HG03469 (cell line): ENCODE results near the gene SLC26A1.
A peak's percentile ranks its signal among the peaks of the same experiment; 100 is the strongest.
"Not testable (repeated sequence)": the region's sequence is repeated elsewhere in the genome, so short reads cannot be mapped to it uniquely, and the experiment has no call there.

Experiments used
- ATAC-seq: cut with Tn5 transposase; IDR thresholded peaks from one replicate; pipeline ENCODE4 v1.9.1; 2021; ENCODE audit warnings: mild to moderate bottlenecking, moderate library complexity, moderate number of reproducible peaks; ENCODE audit not compliant: unreplicated experiment

Gene SLC26A1

GRCh38 chr4:999882-1000425, 6.8 kb upstream of the SLC26A1 start:
- ATAC-seq: no peak

- not testable (repeated sequence) for ATAC-seq
Observed at GRCh38 chr4:999240-999863, 6.1 kb upstream of the SLC26A1 start.

DNA sequence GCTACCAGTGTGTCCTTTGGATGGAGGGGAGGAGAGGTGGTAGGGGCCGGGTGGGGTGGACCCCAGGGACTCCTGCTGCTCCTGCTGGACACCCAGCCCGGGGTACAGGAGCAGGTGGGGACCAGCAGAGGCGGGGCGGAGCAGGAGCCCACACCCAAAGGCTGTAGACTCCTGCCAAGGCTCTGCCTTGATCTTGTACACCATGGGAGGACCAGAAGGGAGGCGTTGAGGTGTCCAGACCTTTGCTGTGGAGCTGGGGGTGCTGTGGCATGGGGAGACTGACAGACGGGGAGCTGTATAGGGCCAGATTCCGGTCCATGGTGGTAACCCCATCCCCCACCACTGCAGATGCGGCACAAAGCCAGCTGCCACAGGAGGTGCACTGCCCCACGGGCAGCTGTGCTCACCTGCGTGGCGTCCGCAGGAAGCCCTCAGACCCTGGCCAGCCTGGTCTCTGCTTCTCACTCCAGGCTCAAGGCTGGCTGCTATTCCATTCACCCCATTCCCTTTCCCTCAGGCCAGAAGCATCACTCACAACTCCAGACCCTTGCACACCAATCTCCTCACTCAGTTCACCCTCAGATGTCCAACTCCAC, 5.0 kb upstream of the SLC26A1 start:
- no peak for ATAC-seq

DNA sequence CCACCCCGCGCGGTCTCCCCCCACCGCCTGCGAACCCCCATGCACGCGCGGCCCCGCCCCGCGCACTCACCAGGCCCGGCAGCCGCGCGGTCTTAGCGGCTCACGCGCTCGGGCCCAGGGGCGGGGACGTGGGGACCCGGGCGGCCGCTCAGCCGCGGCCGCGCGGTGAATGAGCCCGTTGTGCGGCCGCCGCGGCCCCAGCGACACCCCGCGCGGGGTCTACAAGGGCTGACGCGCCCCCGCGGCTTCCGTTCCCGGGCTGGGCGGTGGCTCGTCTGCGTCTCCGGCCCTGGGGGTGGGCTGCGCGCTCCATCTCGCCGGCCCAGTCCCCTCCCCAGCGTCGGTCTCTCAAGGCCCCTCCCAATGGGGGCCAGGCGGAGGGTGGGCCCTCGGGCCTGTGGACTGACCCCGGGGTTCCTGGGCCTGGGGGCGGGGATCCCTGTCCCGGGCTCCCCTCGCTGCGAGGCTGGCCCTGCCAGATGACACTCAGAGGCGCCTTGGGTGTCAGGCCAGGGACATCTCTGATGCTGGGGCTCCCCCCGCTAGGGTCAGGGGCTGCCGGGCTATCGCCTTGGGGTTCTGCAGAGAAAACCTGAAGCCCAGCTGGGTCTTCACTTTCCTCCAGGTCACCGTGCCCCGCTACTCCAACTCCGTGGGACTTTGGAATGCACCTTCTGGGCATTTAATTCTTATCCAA, 4.3 kb upstream of the SLC26A1 start:
- no peak for ATAC-seq

DNA sequence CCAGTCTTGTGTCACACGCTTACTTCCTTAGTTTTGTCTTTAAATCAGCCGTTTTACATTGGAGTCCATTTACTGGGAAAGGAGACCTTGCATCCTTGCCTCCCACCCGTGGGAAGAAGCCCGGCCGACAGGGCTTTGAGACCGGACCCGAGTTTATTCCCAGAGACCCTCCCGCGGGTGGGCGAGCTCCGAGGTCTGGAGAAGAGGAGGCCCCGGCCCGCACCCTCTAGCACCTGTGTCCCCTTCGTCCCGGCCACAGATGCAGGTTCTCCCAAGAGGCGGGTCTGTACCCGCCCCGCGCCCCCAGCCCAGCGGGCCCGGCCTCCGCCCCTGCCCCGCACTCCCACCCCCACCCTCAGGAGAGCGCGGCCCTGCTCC, 3.8 kb upstream of the SLC26A1 start:
- ATAC-seq: no peak

DNA sequence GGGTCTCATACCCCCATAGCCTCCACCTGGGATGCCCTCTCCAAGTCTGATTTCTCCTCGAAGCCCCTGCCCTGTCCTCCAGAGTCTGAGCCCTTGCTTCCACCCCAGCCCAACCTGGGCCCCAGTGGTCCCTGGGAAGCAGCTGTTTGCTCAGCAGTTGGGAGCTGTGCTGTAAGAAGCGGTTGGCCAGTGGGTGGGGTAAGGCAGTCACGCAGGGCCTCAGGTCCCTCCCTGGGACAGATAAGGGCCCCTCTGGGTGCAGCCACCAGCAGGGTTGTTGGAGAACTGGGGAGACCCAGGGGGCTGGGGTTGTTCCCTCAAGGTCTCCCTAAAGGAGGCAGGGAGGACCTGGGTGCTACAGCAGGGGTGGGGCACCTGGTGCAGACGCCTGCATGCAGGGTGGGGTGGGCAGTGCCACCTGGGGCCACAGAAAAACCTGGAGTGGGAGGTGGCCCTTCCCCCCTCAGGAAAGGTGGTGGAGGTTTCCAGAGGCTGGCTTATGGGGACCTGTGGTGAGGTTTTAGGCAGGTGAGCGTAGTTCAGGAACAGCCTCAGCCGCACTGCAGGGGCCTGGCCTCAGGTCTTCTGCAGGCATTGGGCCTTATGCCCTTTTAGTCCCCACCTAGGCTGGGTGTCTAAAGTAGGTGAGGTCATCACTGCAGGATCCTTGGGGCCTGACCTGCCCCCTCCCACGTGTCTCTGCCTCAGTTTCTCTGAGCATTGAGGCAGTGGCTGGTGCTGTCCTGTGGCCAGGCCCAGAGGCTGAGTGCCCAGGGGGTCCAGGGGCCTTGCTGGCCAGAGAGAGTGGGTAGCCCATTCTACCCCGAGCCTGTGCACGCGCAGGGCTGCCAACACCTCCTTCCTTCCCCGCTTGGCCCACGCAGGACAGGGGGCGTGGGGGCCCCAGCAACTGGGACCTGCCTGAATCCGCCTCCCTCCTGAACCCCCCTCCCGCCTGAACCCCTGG, 3.1 kb upstream of the SLC26A1 start:
- ATAC-seq: no peak

DNA sequence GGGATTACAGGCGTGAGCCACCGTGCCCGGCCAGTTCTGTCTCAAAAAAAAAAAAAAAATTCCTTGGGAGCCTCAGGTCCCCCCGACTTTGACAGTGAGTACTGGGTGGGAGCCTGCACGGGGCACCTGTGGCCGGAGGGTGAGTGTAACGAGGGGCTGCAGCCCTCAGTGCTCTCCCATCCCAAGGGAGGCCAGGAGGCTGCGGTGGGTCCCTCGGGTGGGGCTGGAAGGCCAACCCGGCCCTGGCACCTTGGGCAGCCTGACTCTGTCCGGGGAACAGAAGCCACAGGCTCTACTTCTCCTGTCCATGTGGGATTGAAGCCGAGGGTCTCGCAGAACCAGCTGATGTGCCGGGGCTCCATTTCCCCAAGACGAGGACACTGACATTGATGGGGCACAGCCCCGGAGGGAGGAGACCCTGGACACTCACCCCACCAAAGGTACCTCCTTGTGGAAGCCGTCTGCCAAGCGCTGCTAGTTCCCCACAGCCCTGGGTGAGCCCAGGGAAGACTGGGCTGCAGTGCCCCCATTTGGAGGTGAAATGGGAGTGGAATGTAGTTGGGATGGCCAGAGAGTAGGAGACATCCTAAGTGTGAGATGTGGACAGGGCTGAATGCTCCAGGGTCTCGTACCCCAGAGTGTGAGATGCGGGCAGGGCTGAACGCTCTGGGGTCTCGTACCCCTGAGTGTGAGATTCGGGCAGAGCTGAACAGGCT, 2.3 kb upstream of the SLC26A1 start:
- ATAC-seq: no peak

DNA sequence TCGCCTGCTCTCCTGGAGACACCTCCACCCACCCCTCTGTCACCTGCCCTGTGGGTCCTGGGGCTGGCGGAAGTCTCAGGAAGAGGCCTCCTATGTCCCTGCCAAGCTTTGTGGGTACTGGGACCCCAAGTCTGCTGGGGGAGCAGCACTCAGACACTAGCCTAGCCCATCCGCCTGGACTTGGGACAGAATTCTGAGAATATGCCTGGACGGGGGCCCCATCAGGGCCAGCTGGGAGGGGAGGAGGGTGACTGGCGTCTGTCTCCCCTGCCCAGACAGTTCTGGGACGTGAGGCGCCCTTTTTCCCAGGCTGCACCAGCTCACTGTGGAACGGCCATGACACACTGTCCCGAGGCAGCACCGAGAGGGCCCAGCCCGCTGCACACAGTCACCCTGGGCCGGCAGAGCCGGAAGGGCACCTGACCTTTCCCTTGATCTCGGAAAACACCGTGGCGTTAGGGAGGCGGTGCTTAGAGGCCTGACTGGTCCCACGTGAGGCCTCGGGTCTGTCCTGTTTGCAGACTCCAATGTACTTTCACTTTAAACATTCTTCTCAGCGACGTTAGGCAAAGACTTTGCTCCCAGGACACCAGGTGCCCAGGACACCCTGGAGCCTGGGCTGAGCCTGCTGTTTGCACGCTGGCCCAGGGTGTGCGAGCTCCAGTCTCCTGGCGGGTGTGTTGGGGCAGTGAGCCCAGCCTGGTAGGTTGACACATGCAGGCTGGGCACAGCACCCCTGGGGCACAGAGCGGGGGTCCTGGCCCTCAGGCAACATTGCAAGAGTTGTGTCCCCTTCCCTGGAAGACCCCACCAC, 700 bp downstream of the SLC26A1 start:
- no peak for ATAC-seq

GRCh38 chr4:991451-992296, 1.5 kb downstream of the SLC26A1 start:
- no peak for ATAC-seq

DNA sequence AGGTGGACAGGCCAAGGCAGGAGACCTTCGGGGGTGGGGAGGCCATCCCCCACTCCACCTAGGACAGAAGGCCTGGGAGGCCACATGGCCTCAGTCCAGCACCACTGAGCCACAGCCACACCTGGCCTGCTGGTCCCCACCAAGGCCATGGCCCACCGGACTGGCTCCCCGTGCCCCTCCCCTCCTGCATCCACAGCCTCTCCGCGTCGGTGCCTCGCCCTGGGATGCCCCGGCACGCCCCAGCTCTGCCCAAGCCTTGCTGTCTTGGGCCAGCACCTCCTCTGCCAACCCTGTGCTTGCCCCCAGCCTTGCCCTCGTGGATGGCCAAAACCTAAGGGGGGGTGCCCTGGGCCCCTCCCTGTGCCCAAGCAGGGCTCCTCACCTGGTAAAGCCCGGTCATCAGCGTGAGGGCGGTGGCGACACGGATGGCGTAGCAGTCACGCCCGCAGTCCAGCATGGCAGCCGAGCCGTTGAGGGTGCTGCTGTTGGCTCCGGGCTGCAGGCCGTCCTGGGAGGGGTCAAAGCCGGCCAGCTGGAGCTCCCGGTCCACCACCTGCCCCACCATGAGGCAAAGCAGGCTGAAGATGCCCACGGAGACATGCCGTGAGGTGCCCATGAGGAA, 2.3 kb downstream of the SLC26A1 start:
- no peak for ATAC-seq

DNA sequence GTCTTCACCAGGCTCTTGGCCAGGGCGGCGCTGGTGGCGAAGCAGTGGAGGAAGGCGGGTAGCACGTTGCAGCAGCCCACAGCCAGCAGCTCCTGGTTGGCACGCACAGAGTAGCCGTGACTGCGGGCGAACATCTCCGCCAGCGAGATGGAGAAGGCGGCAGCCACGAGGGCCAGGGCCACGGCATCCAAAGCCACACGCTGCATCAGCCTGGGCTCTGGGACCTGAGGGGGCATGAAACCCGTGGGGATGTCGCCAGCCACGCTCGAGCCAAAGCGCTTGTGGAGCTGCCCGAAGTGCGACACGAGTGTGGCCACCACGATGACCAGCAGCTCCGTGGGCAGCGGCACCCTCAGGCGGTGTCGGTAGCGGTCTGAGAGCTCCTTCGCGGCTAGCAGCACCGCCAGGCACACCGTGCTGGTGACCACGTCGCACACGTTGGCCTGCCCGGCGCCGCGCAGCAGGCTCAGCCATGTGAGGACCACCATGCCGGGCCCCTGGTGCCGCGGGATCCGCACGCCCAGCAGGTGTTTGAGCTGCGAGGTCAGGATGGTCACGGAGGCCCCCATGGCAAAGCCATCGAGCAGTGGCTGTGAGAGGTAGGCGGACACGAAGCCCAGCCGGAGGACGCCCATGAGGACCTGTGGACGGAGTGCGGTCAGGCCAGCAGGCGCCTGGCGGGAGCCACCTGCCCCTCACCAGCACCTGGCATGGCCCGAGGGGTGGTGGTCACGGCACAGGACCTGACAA, 3.3 kb downstream of the SLC26A1 start:
- no peak for ATAC-seq

DNA sequence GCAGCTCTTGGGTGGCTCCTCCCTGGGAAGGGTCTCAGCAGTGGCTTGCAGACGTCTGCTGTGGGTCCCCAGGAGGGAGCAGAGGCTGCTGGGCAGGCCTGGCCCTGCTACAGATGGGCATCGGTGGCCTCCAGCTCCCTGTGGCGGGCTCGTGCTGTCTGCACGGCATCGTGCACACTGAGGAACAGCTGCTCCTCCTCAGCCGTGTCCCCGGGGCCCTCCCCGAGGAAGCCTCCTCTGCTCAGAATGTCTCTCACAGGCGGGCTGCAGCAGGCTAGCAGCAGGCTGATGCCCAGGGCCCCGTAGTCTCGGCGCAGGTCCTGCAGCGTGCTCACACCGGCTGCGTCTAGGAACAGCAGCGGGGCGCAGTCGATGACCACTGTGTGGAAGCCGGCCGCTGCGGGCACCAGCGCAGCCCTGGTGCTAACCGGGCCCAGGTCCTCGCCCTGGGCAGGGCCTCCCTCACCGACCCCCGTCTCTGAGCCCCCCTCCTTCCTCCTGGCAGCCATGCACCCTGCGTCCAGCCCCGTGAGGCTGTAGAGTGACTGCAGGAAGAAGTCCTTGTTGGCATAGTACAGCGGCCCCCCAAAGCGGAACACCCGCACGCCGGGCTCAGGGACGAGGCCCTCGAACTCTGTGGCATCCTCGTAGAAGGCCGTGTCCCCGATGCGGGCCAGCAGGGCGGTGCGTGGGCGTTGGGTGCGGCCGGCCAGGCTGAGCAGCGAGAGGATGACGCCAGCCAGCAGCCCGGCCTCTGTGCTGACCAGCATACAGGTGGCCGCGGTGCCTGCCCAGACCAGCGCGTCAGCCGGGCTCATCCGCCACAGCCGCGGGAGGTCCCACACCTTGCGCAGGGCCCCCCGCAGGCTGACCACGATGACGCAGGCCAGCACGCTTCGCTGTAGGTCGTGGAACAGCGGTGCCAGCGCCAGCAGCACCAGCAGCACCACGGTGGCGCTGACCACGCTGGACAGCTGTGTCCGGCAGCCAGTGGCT, 4.2 kb downstream of the SLC26A1 start:
- ATAC-seq: no peak

- ATAC-seq: no peak
Observed at GRCh38 chr4:987624-988513, 5.3 kb downstream of the SLC26A1 start.

DNA sequence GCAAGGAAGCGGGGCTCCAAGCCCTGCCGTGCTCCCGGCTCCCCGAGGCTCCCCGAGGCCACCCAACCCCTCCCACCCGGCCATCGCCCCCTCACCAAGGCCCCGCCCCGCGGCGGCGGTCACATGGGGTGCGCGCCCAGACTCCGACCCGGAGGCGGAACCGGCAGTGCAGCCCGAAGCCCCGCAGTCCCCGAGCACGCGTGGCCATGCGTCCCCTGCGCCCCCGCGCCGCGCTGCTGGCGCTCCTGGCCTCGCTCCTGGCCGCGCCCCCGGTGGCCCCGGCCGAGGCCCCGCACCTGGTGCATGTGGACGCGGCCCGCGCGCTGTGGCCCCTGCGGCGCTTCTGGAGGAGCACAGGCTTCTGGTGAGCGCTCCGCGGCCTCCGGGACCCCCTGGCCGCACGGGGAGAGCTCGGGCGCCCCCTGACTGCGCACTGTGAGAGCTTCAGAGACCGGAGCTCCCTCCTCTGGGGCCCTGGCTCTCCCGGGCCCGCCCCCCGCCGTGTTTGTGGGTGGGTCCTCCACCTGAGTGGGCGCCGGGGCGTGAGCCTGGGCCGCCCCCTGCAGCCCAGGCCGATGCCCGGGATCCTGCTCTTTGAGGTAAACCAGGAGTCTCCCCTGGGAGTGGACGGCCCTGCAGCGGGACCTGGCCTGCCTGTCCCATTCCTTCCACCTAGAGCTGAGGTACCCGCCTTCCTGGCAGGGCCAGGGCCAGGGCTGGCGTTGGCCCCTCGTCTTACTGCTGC, 6.2 kb downstream of the SLC26A1 start, which contains the start of gene IDUA:
TSS of gene IDUA (plus strand) at position 166 of the 745 bp plus-strand sequence. CDS start at position 207, 41 bp downstream.
- ATAC-seq: peak; percentile 55
